Endothelial cell of umbilical vein (primary cell): ENCODE measurements around the gene SLC6A18. TPM values are rescaled to one million over a fixed set of nuclear protein-coding genes. Genes with fewer than 3 reads are reported as not detected.
A peak's percentile ranks its signal among the peaks of the same experiment; 100 is the strongest.

Experiments used
- BruUV-seq: library from RNA; stranded (reverse); fragments of 400-500 nt; replicated peaks from 2 replicates; lab custom pipeline; 2021; lab: Mats Ljungman, UMichigan
- CTCF ChIA-PET: fragments of 300-600, 350-600 bp; sonication (Branson Sonifier 250); formaldehyde crosslinking; loops from one replicate; lab custom pipeline; 2021; ENCODE audit warnings: antibody characterized with exemption, inconsistent platforms; lab: Charles Lee
- POLR2A ChIA-PET: fragments of 300-600, 350-600 bp; sonication (Branson Sonifier 250); formaldehyde crosslinking; loops from one replicate; lab custom pipeline; 2021; ENCODE audit warnings: antibody characterized with exemption, inconsistent platforms; lab: Charles Lee
- DNase-seq: peaks from one replicate; pipeline ENCODE4 v3.0.0-alpha.2; 2011; ENCODE audit warnings: low read depth, low spot score
- FAIRE-seq: peaks from 2 replicates; lab custom pipeline; 2011; peaks lifted over from hg19 to GRCh38; lab: Jason Lieb, UNC
- H2AFZ ChIP-seq: 2 replicates; pipeline ENCODE4 v1.6.0; 2012; ENCODE audit warnings: low read depth, low read length, control low read depth, inconsistent platforms
- H3K27ac ChIP-seq: 2 replicates; pipeline ENCODE4 v1.5.1; 2011; ENCODE audit warnings: low read depth, mild to moderate bottlenecking, control low read depth, low read length, moderate library complexity; ENCODE audit not compliant: insufficient read depth
- H3K27me3 ChIP-seq, 2 experiments: 2 replicates each; pipeline versions ENCODE4 v1.6.0 to v1.6.1; 2011; ENCODE audit warnings: low read length in 2 of 2, mixed read lengths in 1 of 2; ENCODE audit not compliant: control insufficient read depth in 2 of 2, insufficient read depth in 2 of 2
- H3K36me3 ChIP-seq, 2 experiments: 2 replicates in 1 of 2; 3 replicates in 1 of 2; pipeline ENCODE4 v1.5.1; 2011; ENCODE audit warnings: low read length in 2 of 2, mild to moderate bottlenecking in 1 of 2, moderate library complexity in 1 of 2; ENCODE audit not compliant: control insufficient read depth in 2 of 2, insufficient read depth in 2 of 2; ENCODE audit errors: extremely low read depth in 1 of 2
- H3K4me1 ChIP-seq: 3 replicates; pipeline ENCODE4 v1.5.1; 2011; ENCODE audit warnings: mild to moderate bottlenecking, low read length; ENCODE audit not compliant: control insufficient read depth, insufficient read depth; ENCODE audit errors: extremely low read depth
- H3K4me2 ChIP-seq: 2 replicates; pipeline ENCODE4 v1.6.1; 2011; ENCODE audit warnings: low read length, control low read depth, mixed read lengths; ENCODE audit not compliant: insufficient read depth
- H3K4me3 ChIP-seq, 3 experiments: fragments of 200-600 bp in 1 of 3; sonication (generic), shearing (Covaris generic) in 1 of 3; replicated peaks in 1 of 3; 2 replicates each; pipeline ENCODE4 v1.5.1; 2011 to 2016; ENCODE audit warnings: control low read depth in 3 of 3, low read length in 3 of 3, mild to moderate bottlenecking in 2 of 3, inconsistent platforms in 1 of 3, low read depth in 1 of 3, moderate library complexity in 1 of 3; ENCODE audit not compliant: insufficient read depth in 1 of 3
- H3K79me2 ChIP-seq: 2 replicates; pipeline ENCODE4 v1.6.0; 2012; ENCODE audit warnings: low read length, inconsistent platforms; ENCODE audit not compliant: control insufficient read depth, insufficient read depth
- H3K9ac ChIP-seq: replicated peaks from 2 replicates; pipeline ENCODE3; 2011; ENCODE audit warnings: low read length, control low read depth; ENCODE audit not compliant: insufficient read depth; ENCODE audit errors: extremely low read depth
- H3K9me1 ChIP-seq: replicated peaks from 3 replicates; pipeline ENCODE4 v1.6.0; 2011; ENCODE audit warnings: mild to moderate bottlenecking, low read length; ENCODE audit not compliant: control insufficient read depth, insufficient read depth; ENCODE audit errors: extremely low read depth
- H3K9me3 ChIP-seq: replicated peaks from 2 replicates; pipeline ENCODE4 v1.5.1; 2012; ENCODE audit warnings: low read length, inconsistent platforms; ENCODE audit not compliant: control insufficient read depth, insufficient read depth
- H4K20me1 ChIP-seq: replicated peaks from 2 replicates; pipeline ENCODE3; 2011; ENCODE audit warnings: mild to moderate bottlenecking, low read length; ENCODE audit not compliant: control insufficient read depth, insufficient read depth; ENCODE audit errors: extremely low read depth
- CTCF ChIP-seq, 2 donors: IDR thresholded peaks; 1 replicate in 1 of 2; 2 replicates in 1 of 2; pipeline ENCODE4 v1.5.1; 2011; ENCODE audit warnings: low read length in 2 of 2, mild to moderate bottlenecking in 2 of 2, moderate library complexity in 2 of 2, control low read depth in 1 of 2, inconsistent platforms in 1 of 2, low read depth in 1 of 2; ENCODE audit not compliant: insufficient read depth in 1 of 2; ENCODE audit errors: extremely low read depth in 1 of 2
- EZH2 ChIP-seq: IDR thresholded peaks from 2 replicates; pipeline ENCODE4 v1.6.1; 2012; ENCODE audit warnings: borderline replicate concordance, low read depth, mild to moderate bottlenecking, moderate library complexity, low read length, inconsistent platforms; ENCODE audit not compliant: severe bottlenecking
- FOS ChIP-seq: IDR thresholded peaks from 2 replicates; pipeline ENCODE4 v1.6.1; 2011; ENCODE audit warnings: mild to moderate bottlenecking, low read length, moderate library complexity, borderline replicate concordance; ENCODE audit not compliant: insufficient read depth
- GATA2 ChIP-seq: IDR thresholded peaks from 2 replicates; pipeline ENCODE4 v1.7.0; 2011; ENCODE audit warnings: low read depth, mild to moderate bottlenecking, moderate library complexity, mixed read lengths, low read length; ENCODE audit not compliant: insufficient read length, insufficient read depth
- JUN ChIP-seq: IDR thresholded peaks from 2 replicates; pipeline ENCODE4 v1.6.1; 2011; ENCODE audit warnings: borderline replicate concordance, low read depth; ENCODE audit not compliant: insufficient read length, insufficient read depth
- MYC ChIP-seq: IDR thresholded peaks from one replicate; pipeline ENCODE4 v1.6.1; 2011; ENCODE audit warnings: mild to moderate bottlenecking, low read depth, low read length
- POLR2A ChIP-seq: IDR thresholded peaks from 2 replicates; pipeline ENCODE4 v1.6.1; 2012; ENCODE audit warnings: low read depth, mild to moderate bottlenecking, control low read depth, low read length
- POLR2AphosphoS5 ChIP-seq: IDR thresholded peaks from 2 replicates; pipeline ENCODE4 v1.6.1; 2012; ENCODE audit warnings: low read depth, mild to moderate bottlenecking, control low read depth, low read length, moderate library complexity; ENCODE audit not compliant: insufficient read depth
- dilution Hi-C: fragments of 300-500 bp; cut with MboI; formaldehyde crosslinking; loops from one replicate; pipeline ENCODE4 v1.15.0; 2019; ENCODE audit warnings: low sequenced_read_pairs; ENCODE audit not compliant: extremely low pct_ligation_motif_present
- intact Hi-C: fragments of 100-400 bp; cut with micrococcal nuclease; formaldehyde crosslinking; loops from one replicate; pipeline ENCODE4 v1.10.0; 2022
- polyA plus RNA-seq, 4 experiments: library from polyadenylated mRNA; depleted of rRNA in 3 of 4; stranded (reverse) in 3 of 4; unstranded in 1 of 4; fragments of >200 nt; gene quantifications; 2 replicates each; pipeline versions ENCODE4 v1.2.1 to v1.2.3, GENCODE V29; 2011 to 2012; ENCODE audit warnings: missing spikeins in 1 of 4
- total RNA-seq: library from RNA; stranded (reverse); gene quantifications from 2 replicates; pipeline ENCODE4 v1.2.3, GENCODE V29; 2021
- TF ChIP-seq, protein P1 (sequence below): IDR thresholded peaks from 2 replicates; pipeline ENCODE4 v1.6.1; 2011; ENCODE audit not compliant: insufficient read depth, insufficient read length

SLC6A18 gene
- total and polyA plus RNA-seq, 2 donors (not counting 3 experiments of a cell fraction or from before 2014, with no cell fraction given) = not detected

DNA sequence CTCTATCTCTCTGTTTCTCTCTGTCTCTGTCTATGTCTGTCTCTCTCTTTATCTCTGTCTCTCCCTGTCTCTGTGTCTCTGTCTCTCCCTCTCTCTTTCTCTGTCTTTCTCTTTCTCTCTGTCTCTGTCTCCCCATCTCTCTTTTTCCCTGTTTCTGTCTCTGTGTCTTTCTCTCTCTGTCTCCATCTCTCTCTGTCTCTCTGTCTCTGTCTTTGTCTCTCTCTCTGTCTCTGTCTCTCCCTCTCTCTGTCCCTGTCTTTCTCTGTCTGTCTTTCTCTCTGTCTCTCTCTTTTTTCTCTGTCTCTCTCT, 25.9 kb upstream of the SLC6A18 start:
- H3K36me3 ChIP-seq = no peaks in the 10 kb centered on the region
- H3K79me2 ChIP-seq = no peaks in the 10 kb centered on the region
- H2AFZ ChIP-seq = no peak overlapping the region
- intact Hi-C loops = no loop called here
- BruUV-seq = no TSS peak
- no peak for TF ChIP-seq POLR2A
- no peak for TF ChIP-seq FOS
- no peak for TF ChIP-seq EZH2
- TF ChIP-seq MYC = no peak
- no peak for TF ChIP-seq GATA2
- TF ChIP-seq, protein P1, sequence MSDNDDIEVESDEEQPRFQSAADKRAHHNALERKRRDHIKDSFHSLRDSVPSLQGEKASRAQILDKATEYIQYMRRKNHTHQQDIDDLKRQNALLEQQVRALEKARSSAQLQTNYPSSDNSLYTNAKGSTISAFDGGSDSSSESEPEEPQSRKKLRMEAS = no peak
- TF ChIP-seq JUN = no peak
- TF ChIP-seq POLR2AphosphoS5 = no peak
- TF ChIP-seq CTCF (IDR thresholded peaks at IDR 0.05; ENCODE audit: extremely low read depth in 1 of 2, insufficient read depth in 1 of 2, low read depth in 1 of 2, low read length in 2 of 2) = no peak
- H3K4me2 ChIP-seq = no peak overlapping the region
- no peak overlapping the region for H3K4me3 ChIP-seq
- H3K27me3 ChIP-seq = no peaks in the 10 kb centered on the region
- no peaks in the 10 kb centered on the region for H3K4me1 ChIP-seq
- FAIRE-seq = peak; percentile 76
- no peaks in the 10 kb centered on the region for H3K9me3 ChIP-seq
- no peak for DNase-seq
- ChIA-PET POLR2A (no interaction called here), CTCF (no interaction called here)
- no peak overlapping the region for H3K27ac ChIP-seq
- H3K9me1 ChIP-seq = no peaks in the 10 kb centered on the region
- H4K20me1 ChIP-seq = no peaks in the 10 kb centered on the region
- dilution Hi-C loops = no loop called here
- no peak overlapping the region for H3K9ac ChIP-seq
